Stimulated activated CD4-positive, alpha-beta T cell treated with anti-CD3 and anti-CD28 coated beads, Interleukin-2, amount 100 ng/mL, for 4 hours (primary cell): ENCODE data around the gene CRYZ.
"Not testable (repeated sequence)": the region's sequence is repeated elsewhere in the genome, so short reads cannot be mapped to it uniquely, and the experiment has no call there.

Source experiments
- DNase-seq: peaks from one replicate; pipeline ENCODE4 v3.0.0-alpha.2; 2020; ENCODE audit warnings: low read depth

CRYZ gene

GRCh38 chr1:74681449-74681848 is 51.4 kb downstream of the CRYZ start:
- no peak for DNase-seq

GRCh38 chr1:74681001-74681400 is 51.8 kb downstream of the CRYZ start:
- DNase-seq: no peak

- no peak for DNase-seq
These were observed 53.0 kb downstream of the CRYZ start for GRCh38 chr1:74679811-74680210.

- no peak for DNase-seq
These were observed 54.9 kb downstream of the CRYZ start for GRCh38 chr1:74677926-74678325.

GRCh38 chr1:74674278-74675048 is 58.4 kb downstream of the CRYZ start:
- DNase-seq: no peak

GRCh38 chr1:74673351-74674111 is 59.3 kb downstream of the CRYZ start, which contains the start of gene ERICH3:
TSS of gene ERICH3 (minus strand) at chr1:74673792. CDS start at chr1:74673519, 273 bp downstream.
- DNase-seq: no peak

- DNase-seq: not testable (repeated sequence)
These were observed 62.0 kb downstream of the CRYZ start for GRCh38 chr1:74670866-74671265.
